PC-9 (cell line): Measurements from ENCODE around the gene RNF31. TPM values are rescaled to one million over a fixed set of nuclear protein-coding genes. Genes with fewer than 3 reads are reported as not detected.

Experiments used
- BruUV-seq: library from RNA; stranded (reverse); fragments of 400-500 nt; replicated peaks from 2 replicates; lab custom pipeline; 2021; lab: Mats Ljungman, UMichigan
- CTCF ChIA-PET: fragments of 300-600 bp; sonication (Branson Sonifier 250); formaldehyde crosslinking; loops from one replicate; lab custom pipeline; 2022; ENCODE audit warnings: antibody characterized with exemption; lab: Charles Lee
- POLR2A ChIA-PET: fragments of 300-600 bp; sonication (Branson Sonifier 250); formaldehyde crosslinking; loops from one replicate; lab custom pipeline; 2022; ENCODE audit warnings: antibody characterized with exemption; ENCODE audit not compliant: unreplicated experiment; lab: Charles Lee
- DNase-seq, 2 experiments: peaks; one replicate each; pipeline versions ENCODE4 v3.0.0 to v3.0.0-alpha.2; 2015 to 2022; ENCODE audit warnings: mixed read lengths in 1 of 2
- H2AFZ ChIP-seq: fragments of 200-600 bp; sonication (generic); 2 replicates; pipeline ENCODE4 v1.8.1; 2017; ENCODE audit warnings: antibody characterized with exemption
- H3F3A ChIP-seq: fragments of 200-600 bp; sonication (generic); 2 replicates; pipeline ENCODE4 v1.8.1; 2017; ENCODE audit warnings: antibody characterized with exemption, mild to moderate bottlenecking, low read depth; ENCODE audit not compliant: insufficient read depth
- H3K27ac ChIP-seq: fragments of 200-600 bp; sonication (generic); 2 replicates; pipeline ENCODE4 v1.6.1; 2016; ENCODE audit warnings: mixed run types
- H3K27me3 ChIP-seq: fragments of 200-600 bp; sonication (generic); 2 replicates; pipeline ENCODE4 v1.6.1; 2016; ENCODE audit warnings: low read depth, mixed run types; ENCODE audit not compliant: insufficient read depth
- H3K36me3 ChIP-seq: fragments of 200-600 bp; sonication (generic); 2 replicates; pipeline ENCODE4 v1.6.1; 2016; ENCODE audit warnings: low read depth, mixed run types
- H3K4me1 ChIP-seq: fragments of 200-600 bp; sonication (generic); replicated peaks from 2 replicates; pipeline ENCODE4 v1.6.1; 2016; ENCODE audit warnings: mixed run types; ENCODE audit not compliant: insufficient read depth
- H3K4me2 ChIP-seq: fragments of 200-600 bp; sonication (generic); 2 replicates; pipeline ENCODE4 v1.6.1; 2017; ENCODE audit warnings: mixed run types
- H3K4me3 ChIP-seq: fragments of 200-600 bp; sonication (generic); 2 replicates; pipeline ENCODE4 v1.6.1; 2016; ENCODE audit warnings: mixed run types
- H3K79me2 ChIP-seq: fragments of 200-600 bp; sonication (generic); 2 replicates; pipeline ENCODE4 v1.6.1; 2017; ENCODE audit warnings: low read depth, mixed run types
- H3K9me2 ChIP-seq: fragments of 200-600 bp; sonication (generic); 2 replicates; pipeline ENCODE4 v1.8.1; 2017; ENCODE audit warnings: mild to moderate bottlenecking; ENCODE audit not compliant: insufficient read depth
- H3K9me3 ChIP-seq: fragments of 200-600 bp; sonication (generic); 2 replicates; pipeline ENCODE4 v1.8.1; 2016; ENCODE audit warnings: low read depth; ENCODE audit not compliant: insufficient read depth
- H4K20me1 ChIP-seq: fragments of 200-600 bp; sonication (generic); 2 replicates; pipeline ENCODE4 v1.8.1; 2017; ENCODE audit not compliant: insufficient read depth
- EZH2 ChIP-seq: fragments of 200-600 bp; sonication (generic); IDR thresholded peaks from 2 replicates; pipeline ENCODE4 v1.8.0; 2017; ENCODE audit warnings: antibody characterized with exemption, low read depth
- intact Hi-C: fragments of 100-400 bp; cut with micrococcal nuclease; formaldehyde crosslinking; loops from one replicate; pipeline ENCODE4 v1.10.0; 2022; ENCODE audit not compliant: unreplicated experiment
- total RNA-seq: library from RNA; stranded (reverse); gene quantifications from 2 replicates; pipeline ENCODE4 v1.2.3, GENCODE V29; 2021
- TF ChIP-seq, protein P1 (sequence below): fragments of 200-600 bp; sonication (generic); conservative IDR thresholded peaks from 2 replicates; pipeline ENCODE4 v1.6.1; 2017; ENCODE audit warnings: mixed run types, antibody characterized with exemption, mild to moderate bottlenecking, moderate library complexity

The RNF31 gene
- total RNA-seq, 1 experiment from 2014 or later = 44.6 TPM

DNA sequence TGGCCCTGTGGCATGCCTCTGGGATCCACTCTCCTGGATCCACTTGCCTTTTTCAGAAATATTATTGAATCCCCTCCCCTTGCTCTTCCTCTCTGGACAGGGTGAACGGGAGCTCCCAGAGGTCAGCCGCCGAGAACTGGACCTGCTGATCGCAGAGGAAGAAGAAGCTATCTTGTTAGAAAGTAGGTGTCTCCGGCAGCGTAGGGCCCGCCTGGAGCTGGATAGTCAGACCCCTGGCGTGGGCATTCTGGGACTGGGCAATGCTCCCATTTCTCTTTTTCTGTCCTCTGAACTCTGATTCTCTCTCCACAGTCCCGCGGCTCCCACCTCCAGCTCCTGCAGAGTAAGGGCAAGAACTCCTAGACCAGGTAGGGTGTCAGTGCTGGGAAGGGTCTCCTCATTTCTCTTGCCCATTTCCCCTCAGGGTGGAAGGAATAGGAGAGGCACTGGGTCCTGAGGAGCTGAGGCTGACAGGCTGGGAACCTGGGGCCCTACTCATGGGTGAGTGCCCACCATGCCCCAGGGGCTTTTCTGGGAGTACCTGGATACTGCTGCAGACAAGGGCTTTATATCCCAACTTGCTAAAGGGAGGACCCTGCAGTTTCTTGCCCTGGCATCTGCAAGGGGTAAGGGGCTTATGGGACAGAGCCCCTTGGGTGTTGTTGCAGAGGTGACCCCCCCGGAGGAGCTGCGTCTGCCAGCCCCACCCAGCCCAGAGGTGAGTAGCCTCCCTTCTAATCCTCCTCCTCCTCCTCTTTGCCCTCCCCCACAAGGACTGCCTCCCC, 29.9 kb downstream of the RNF31 start:
- Histone ChIP-seq H3K27ac (no peak overlapping the region), H3K4me1 (no peaks in the 10 kb centered on the region), H3K4me3 (no peak overlapping the region), H3K4me2 (no peak overlapping the region), H3K36me3 (no peaks in the 10 kb centered on the region), H3F3A (no peaks in the 10 kb centered on the region; the same call in 1 of the 2 replicates), H3K79me2 (no peaks in the 10 kb centered on the region), H3K9me3 (no peaks in the 10 kb centered on the region), H3K27me3 (no peaks in the 10 kb centered on the region), H3K9me2 (no peaks in the 10 kb centered on the region), H2AFZ (no peak overlapping the region), H4K20me1 (no peaks in the 10 kb centered on the region; the same call in 1 of the 2 replicates)
- BruUV-seq = no TSS peak
- no peak for TF ChIP-seq EZH2
- TF ChIP-seq, protein P1, sequence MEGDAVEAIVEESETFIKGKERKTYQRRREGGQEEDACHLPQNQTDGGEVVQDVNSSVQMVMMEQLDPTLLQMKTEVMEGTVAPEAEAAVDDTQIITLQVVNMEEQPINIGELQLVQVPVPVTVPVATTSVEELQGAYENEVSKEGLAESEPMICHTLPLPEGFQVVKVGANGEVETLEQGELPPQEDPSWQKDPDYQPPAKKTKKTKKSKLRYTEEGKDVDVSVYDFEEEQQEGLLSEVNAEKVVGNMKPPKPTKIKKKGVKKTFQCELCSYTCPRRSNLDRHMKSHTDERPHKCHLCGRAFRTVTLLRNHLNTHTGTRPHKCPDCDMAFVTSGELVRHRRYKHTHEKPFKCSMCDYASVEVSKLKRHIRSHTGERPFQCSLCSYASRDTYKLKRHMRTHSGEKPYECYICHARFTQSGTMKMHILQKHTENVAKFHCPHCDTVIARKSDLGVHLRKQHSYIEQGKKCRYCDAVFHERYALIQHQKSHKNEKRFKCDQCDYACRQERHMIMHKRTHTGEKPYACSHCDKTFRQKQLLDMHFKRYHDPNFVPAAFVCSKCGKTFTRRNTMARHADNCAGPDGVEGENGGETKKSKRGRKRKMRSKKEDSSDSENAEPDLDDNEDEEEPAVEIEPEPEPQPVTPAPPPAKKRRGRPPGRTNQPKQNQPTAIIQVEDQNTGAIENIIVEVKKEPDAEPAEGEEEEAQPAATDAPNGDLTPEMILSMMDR = no peak
- POLR2A ChIA-PET = no interaction called here
- no peak for DNase-seq
- intact Hi-C loops = no loop called here
- CTCF ChIA-PET = no interaction called here

DNA sequence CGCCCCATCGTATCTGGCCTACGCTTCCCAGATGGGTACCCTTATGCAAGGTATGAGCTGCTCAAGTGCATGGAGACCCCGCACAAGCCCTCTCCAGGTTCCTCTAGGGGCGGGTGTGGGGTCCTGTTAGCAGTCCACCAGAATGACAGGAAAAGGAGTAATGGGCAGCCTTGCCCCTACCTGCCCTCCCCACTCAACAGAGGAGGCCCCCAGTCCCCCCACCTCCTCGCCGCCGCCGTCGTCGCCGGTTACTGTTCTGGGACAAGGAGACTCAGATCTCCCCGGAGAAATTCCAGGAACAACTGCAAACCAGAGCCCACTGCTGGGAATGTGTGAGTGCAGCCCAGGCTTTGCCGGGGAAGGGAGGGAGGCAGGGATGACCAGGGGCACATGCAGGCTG, 30.6 kb downstream of the RNF31 start:
- intact Hi-C loops = no loop called here
- ChIA-PET CTCF (no interaction called here), POLR2A (no interaction called here)
- Histone ChIP-seq H3K9me2 (no peaks in the 10 kb centered on the region), H3K4me2 (no peak overlapping the region), H3K36me3 (no peaks in the 10 kb centered on the region), H3F3A (no peaks in the 10 kb centered on the region; the same call in 1 of the 2 replicates), H3K79me2 (no peaks in the 10 kb centered on the region), H2AFZ (no peak overlapping the region), H3K4me3 (no peak overlapping the region), H3K27me3 (no peaks in the 10 kb centered on the region), H3K27ac (no peak overlapping the region), H4K20me1 (no peaks in the 10 kb centered on the region; the same call in 1 of the 2 replicates), H3K4me1 (no peaks in the 10 kb centered on the region), H3K9me3 (no peaks in the 10 kb centered on the region)
- TF ChIP-seq, protein P1 = no peak
- no peak for TF ChIP-seq EZH2
- no TSS peak for BruUV-seq
- DNase-seq = no peak

- ChIA-PET CTCF (no interaction called here), POLR2A (no interaction called here)
These were observed 31.3 kb downstream of the RNF31 start for GRCh38 chr14:24178399-24179178.

More at GRCh38 chr14:24178399-24179178, 31.3 kb downstream of the RNF31 start:
- Histone ChIP-seq H4K20me1 (no peaks in the 10 kb centered on the region; the same call in 1 of the 2 replicates), H3K27me3 (no peaks in the 10 kb centered on the region), H3K79me2 (no peaks in the 10 kb centered on the region), H3K4me2 (no peak overlapping the region), H3K4me3 (no peak overlapping the region), H2AFZ (no peak overlapping the region), H3K36me3 (no peaks in the 10 kb centered on the region), H3K4me1 (no peaks in the 10 kb centered on the region), H3F3A (no peaks in the 10 kb centered on the region; the same call in 1 of the 2 replicates), H3K9me2 (no peaks in the 10 kb centered on the region), H3K9me3 (no peaks in the 10 kb centered on the region), H3K27ac (no peak overlapping the region)
- DNase-seq = no peak
- TF ChIP-seq EZH2 = no peak
- TF ChIP-seq, protein P1 = no peak
- no TSS peak for BruUV-seq
- intact Hi-C loops = no loop called here
